AG04450 (cell line): ENCODE results near the gene GFI1. TPM values are rescaled to one million over a fixed set of nuclear protein-coding genes. Genes with fewer than 3 reads are reported as not detected.

Experiments used
- CTCF ChIA-PET: fragments of 300-600, 350-600 bp; formaldehyde crosslinking; extraction: SDS; loops from one replicate; lab custom pipeline; 2022; ENCODE audit warnings: antibody characterized with exemption, inconsistent platforms; lab: Charles Lee
- POLR2A ChIA-PET: fragments of 350-600 bp; formaldehyde crosslinking; extraction: SDS; loops from one replicate; lab custom pipeline; 2021; ENCODE audit warnings: antibody characterized with exemption, inconsistent platforms; lab: Yijun Ruan, JAX
- DNase-seq: peaks from one replicate; pipeline ENCODE4 v3.0.0-alpha.2; 2011; ENCODE audit warnings: low read depth, low spot score
- H3K27ac ChIP-seq: one replicate; pipeline ENCODE4 v1.5.1; 2012; ENCODE audit warnings: low read depth, low read length, control low read depth
- H3K27me3 ChIP-seq: one replicate; pipeline ENCODE4 v1.6.0; 2012; ENCODE audit warnings: low read length; ENCODE audit not compliant: control insufficient read depth, insufficient read depth
- H3K4me3 ChIP-seq: 2 replicates; pipeline ENCODE4 v1.5.1; 2011; ENCODE audit warnings: mild to moderate bottlenecking, low read depth, low read length, control low read depth
- H3K9me3 ChIP-seq: 2 replicates; pipeline ENCODE4 v1.5.1; 2012; ENCODE audit warnings: low read length; ENCODE audit not compliant: control insufficient read depth, insufficient read depth
- CTCF ChIP-seq: IDR thresholded peaks from 2 replicates; pipeline ENCODE4 v1.5.1; 2011; ENCODE audit warnings: low read depth, low read length, control low read depth, inconsistent platforms
- polyA plus RNA-seq: library from polyadenylated mRNA; depleted of rRNA; stranded (reverse); fragments of >200 nt; gene quantifications from 2 replicates; pipeline ENCODE4 v1.2.3, GENCODE V29; 2011

GFI1 gene
- polyA plus RNA-seq, 1 experiment, result 0.04 TPM

- ChIA-PET CTCF (no interaction called here), POLR2A (no interaction called here)
- Histone ChIP-seq H3K27ac (no peak overlapping the region), H3K4me3 (no peak overlapping the region), H3K9me3 (no peaks in the 10 kb centered on the region), H3K27me3 (no peaks in the 10 kb centered on the region)
- no peak for TF ChIP-seq CTCF
- no peak for DNase-seq
Observed at GRCh38 chr1:92504291-92505014, 17.7 kb upstream of the GFI1 start.

DNA sequence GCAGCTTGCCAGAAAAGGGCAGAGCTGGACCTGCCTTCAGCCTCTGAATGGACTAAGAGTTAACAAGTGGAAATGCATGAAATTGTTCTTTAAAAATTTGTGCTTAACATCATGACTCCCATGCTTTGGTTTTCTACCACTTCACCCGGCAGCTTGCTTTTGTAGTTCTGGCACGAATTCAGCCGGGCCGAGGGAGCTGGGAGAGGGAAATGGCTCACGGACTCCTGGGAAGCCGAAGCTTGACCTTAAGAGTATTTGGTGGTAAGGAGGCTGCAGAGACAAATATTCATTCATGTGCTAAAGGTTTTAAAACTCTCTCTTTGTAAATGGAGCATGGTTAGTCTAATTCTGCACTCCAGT, 17.2 kb upstream of the GFI1 start:
- no peaks in the 10 kb centered on the region for H3K9me3 ChIP-seq
- no peak overlapping the region for H3K4me3 ChIP-seq
- no peak for DNase-seq
- no peaks in the 10 kb centered on the region for H3K27me3 ChIP-seq
- CTCF ChIA-PET, result no interaction called here
- H3K27ac ChIP-seq, result no peak overlapping the region
- no peak for TF ChIP-seq CTCF
- POLR2A ChIA-PET, result no interaction called here

DNA sequence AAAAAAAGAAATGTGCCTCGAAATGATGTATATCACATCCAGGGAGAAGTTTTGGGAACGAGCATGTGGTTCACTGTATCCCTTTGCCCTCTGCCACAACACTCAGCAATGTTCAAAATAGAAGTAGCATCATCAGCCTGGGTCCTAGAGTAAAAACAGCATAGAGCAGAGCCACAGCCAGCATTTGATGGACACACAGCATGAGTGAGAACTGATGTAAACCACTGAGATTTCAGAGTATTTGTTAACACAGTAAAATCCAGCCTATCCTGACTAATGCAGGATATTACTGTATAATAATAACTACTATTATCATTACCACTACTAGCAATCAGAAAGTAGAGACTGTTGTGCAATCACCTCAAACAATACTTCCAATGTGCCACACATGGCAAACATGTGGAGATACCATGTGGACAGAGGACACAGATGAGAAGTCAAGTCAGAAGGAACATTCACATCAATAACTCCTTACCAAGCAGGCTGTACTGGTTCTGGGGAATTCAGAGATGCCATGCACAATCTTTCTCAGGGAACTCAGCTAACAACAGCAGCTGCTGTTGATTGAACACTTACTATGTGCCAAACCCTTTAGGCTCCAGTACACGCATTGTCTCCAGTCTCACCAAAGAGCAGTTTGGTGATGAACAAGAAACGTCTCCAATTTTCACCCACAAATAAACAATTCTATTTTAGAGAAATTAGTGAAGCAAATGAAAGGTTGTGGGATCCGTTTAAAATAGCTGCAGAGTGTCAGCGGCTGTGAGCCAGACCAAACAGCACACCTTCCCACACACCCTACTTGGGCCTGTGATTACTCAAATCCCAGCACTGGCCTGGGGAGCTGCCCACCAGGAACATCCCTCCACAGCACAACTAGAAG, 16.6 kb upstream of the GFI1 start:
- DNase-seq, result no peak
- CTCF ChIA-PET, result interaction anchor here (0.6 kb wide), 1 partner anchor 17 kb away, joined by 4 read pairs; no protein-coding TSS in a partner anchor
- no peaks in the 10 kb centered on the region for H3K27me3 ChIP-seq
- H3K4me3 ChIP-seq, result no peak overlapping the region
- POLR2A ChIA-PET, result no interaction called here
- H3K9me3 ChIP-seq, result no peaks in the 10 kb centered on the region
- TF ChIP-seq CTCF, result no peak
- no peak overlapping the region for H3K27ac ChIP-seq

DNA sequence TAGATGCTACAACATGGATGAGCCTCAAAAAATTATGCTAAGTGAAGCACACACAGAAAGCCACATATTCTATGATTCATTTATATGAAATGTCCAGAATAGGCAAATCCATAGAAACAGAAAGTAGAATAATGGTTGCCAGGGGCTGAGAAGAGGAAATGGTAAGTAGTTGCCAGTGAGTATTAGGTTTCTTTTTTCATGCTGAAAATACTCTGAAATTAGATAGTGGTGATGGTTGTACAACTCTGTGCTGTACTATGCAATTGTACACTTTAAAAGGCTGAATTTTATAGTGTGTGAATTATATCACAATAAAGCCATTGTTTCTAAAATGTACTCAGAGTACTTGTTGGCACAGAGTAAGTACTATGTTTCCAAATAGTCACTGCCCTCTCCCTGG, 15.5 kb upstream of the GFI1 start:
- Histone ChIP-seq H3K9me3 (no peaks in the 10 kb centered on the region), H3K27ac (no peak overlapping the region), H3K4me3 (no peak overlapping the region), H3K27me3 (no peaks in the 10 kb centered on the region)
- peak; percentile 7 for DNase-seq
- ChIA-PET POLR2A (no interaction called here), CTCF (interaction anchor here (0.6 kb wide), 1 partner anchor 16 kb away, joined by 4 read pairs; no protein-coding TSS in a partner anchor)
- no peak for TF ChIP-seq CTCF

DNA sequence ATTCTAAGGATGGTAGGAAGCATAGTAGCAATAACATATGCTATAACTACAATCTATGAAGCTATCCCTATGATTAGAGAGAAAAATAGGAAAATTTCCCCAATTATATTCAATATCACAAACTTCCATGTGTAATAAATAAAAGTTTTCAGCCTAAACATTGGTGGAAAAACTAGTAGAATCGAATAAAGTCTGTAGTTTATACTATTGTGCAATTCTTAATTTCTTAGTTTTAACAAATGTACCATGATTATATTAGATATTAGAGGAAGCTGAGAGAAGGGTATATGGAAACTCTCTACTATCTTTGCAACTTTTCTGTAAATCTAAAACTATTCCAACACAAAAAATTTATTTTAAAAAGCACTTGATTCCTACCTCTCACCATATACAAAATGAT, 13.8 kb upstream of the GFI1 start:
- no peaks in the 10 kb centered on the region for H3K27me3 ChIP-seq
- CTCF ChIA-PET, result no interaction called here
- no peaks in the 10 kb centered on the region for H3K9me3 ChIP-seq
- H3K4me3 ChIP-seq, result no peak overlapping the region
- POLR2A ChIA-PET, result no interaction called here
- TF ChIP-seq CTCF, result no peak
- no peak overlapping the region for H3K27ac ChIP-seq
- no peak for DNase-seq
